ENCODE data around the gene B3GNT8. TPM values are rescaled to one million over a fixed set of nuclear protein-coding genes. Genes with fewer than 3 reads are reported as not detected.

Gene B3GNT8
- total and polyA plus RNA-seq, 2 of the 8 experiments (the other 6 are each of a cell fraction or from before 2014, with no cell fraction given), result 0.67 to 0.86 TPM

DNA sequence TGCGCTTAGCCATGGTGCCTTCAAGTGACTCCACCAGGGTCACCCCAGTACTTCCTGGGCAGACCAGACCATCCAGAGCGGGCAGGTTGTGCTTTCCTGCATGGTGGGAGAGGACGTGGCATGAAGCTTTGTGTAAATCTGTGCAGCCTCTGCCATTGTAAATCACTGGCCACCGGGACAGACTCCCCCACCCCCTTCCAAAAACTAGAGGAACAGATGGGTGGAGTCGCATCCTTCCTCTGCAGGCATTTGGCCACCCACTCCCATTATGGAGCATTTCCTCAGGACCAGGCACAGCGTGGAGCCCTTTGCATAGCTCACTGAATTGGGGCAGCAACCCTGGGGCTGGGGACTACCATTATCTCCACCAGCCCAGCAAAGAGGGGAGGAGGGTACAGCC, 21.4 kb downstream of the B3GNT8 start:
- no peak overlapping the region for H3K4ac ChIP-seq (replicated peaks; ENCODE audit: insufficient read length, low read depth, low read length)
- no peaks in the 10 kb centered on the region for H3K27me3 ChIP-seq (replicated peaks in 1 of 4; ENCODE audit: control insufficient read depth in 3 of 4, extremely low read depth in 1 of 4, insufficient read depth in 3 of 4, low read length in 3 of 4)
- no peak overlapping the region for H3K4me3 ChIP-seq (ENCODE audit: extremely low read depth in 1 of 4, insufficient read depth in 2 of 4, low read depth in 3 of 4, low read length in 4 of 4)
- peaks cover 0 to 6% of the 10 kb centered on the region in 2 experiments for H4K20me1 ChIP-seq (replicated peaks in 1 of 2; ENCODE audit: control insufficient read depth in 1 of 2, insufficient read depth in 2 of 2, low read length in 2 of 2)
- H3K4me1 ChIP-seq (replicated peaks in 1 of 4; ENCODE audit: control insufficient read depth in 3 of 4, insufficient read depth in 4 of 4, low read length in 3 of 4), result peaks cover 0 to 5% (median 1%) of the 10 kb centered on the region in 4 experiments; a peak in 5 of 7 replicates
- H3K36me3 ChIP-seq (ENCODE audit: control insufficient read depth in 2 of 4, insufficient read depth in 4 of 4, low read length in 3 of 4), result no peaks in the 10 kb centered on the region; a peak in 1 of 8 replicates
- 90% methylated on average over 6 of the region's 6 CpGs; no CpG with 5 or more reads in 1 of the 2 experiments for WGBS, 2 experiments (ENCODE audit: extremely low coverage in 1 of 2, insufficient coverage in 1 of 2, insufficient read length in 1 of 2, insufficient replicate concordance in 2 of 2, low coverage in 1 of 2, low lambda C conversion rate in 2 of 2, missing lambda C conversion rate in 1 of 2)
- TF ChIP-seq POU5F1 (IDR thresholded peaks at IDR 0.05; ENCODE audit: low read depth, low read length) (no peak), ASH2L (IDR thresholded peaks at IDR 0.05; ENCODE audit: low read length) (no peak), CREB1 (IDR thresholded peaks at IDR 0.05) (no peak), BCL11A (IDR thresholded peaks at IDR 0.05; ENCODE audit: low read depth in 2 of 2, low read length in 2 of 2) (no peak), RXRA (IDR thresholded peaks at IDR 0.05; ENCODE audit: insufficient read depth, low read depth, low read length) (no peak), SIN3A (conservative IDR thresholded peaks at IDR 0.05 in 1 of 2, IDR thresholded peaks at IDR 0.05 in 1 of 2; ENCODE audit: low read depth in 1 of 2, low read length in 2 of 2) (no peak), GABPA (IDR thresholded peaks at IDR 0.05; ENCODE audit: borderline replicate concordance, insufficient read depth, low read length) (no peak), SP2 (IDR thresholded peaks at IDR 0.05; ENCODE audit: low read length) (no peak), TEAD4 (IDR thresholded peaks at IDR 0.05; ENCODE audit: low read depth, low read length) (no peak), BACH1 (IDR thresholded peaks at IDR 0.05; ENCODE audit: low read length) (no peak)
- TF ChIP-seq, protein P1, sequence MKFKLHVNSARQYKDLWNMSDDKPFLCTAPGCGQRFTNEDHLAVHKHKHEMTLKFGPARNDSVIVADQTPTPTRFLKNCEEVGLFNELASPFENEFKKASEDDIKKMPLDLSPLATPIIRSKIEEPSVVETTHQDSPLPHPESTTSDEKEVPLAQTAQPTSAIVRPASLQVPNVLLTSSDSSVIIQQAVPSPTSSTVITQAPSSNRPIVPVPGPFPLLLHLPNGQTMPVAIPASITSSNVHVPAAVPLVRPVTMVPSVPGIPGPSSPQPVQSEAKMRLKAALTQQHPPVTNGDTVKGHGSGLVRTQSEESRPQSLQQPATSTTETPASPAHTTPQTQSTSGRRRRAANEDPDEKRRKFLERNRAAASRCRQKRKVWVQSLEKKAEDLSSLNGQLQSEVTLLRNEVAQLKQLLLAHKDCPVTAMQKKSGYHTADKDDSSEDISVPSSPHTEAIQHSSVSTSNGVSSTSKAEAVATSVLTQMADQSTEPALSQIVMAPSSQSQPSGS (IDR thresholded peaks at IDR 0.05; ENCODE audit: low read length), result no peak
- H3K79me1 ChIP-seq (ENCODE audit: low read depth, low read length), result no peaks in the 10 kb centered on the region
- H3K14ac ChIP-seq (ENCODE audit: insufficient read length), result no peak overlapping the region
- no peak overlapping the region for H4K91ac ChIP-seq (replicated peaks; ENCODE audit: insufficient read length, low read length)
- no peak overlapping the region for H2AK5ac ChIP-seq (ENCODE audit: low read depth, low read length)
- ChIA-PET POLR2A (ENCODE audit: partially characterized antibody) (interaction anchor here (0.6 to 3.3 kb wide), 4 partner anchors 21 to 42 kb away, joined by 4 to 8 read pairs (median 7); partner anchors contain the start of gene B3GNT8), CTCF (ENCODE audit: partially characterized antibody) (interaction anchor here (1.1 to 4.9 kb wide), 4 partner anchors 22 to 163 kb away, joined by 3 to 34 read pairs (median 12); partner anchors contain the start of gene B3GNT8)
- no peaks in the 10 kb centered on the region for H3K79me2 ChIP-seq (ENCODE audit: control insufficient read depth in 1 of 2, insufficient read depth in 2 of 2, low read length in 2 of 2)
- FAIRE-seq (no peak), DNase-seq (ENCODE audit: low read depth in 1 of 2, low spot score in 2 of 2) (no peak)
- H3K23ac ChIP-seq (ENCODE audit: insufficient read length), result no peak overlapping the region
- no peak overlapping the region for H2BK5ac ChIP-seq (ENCODE audit: low read depth, low read length)
- H3K27ac ChIP-seq (ENCODE audit: low read depth, low read length), result no peak overlapping the region
- H2BK12ac ChIP-seq (ENCODE audit: low read depth, low read length), result no peak overlapping the region
- no peak overlapping the region for H3K18ac ChIP-seq (ENCODE audit: extremely low read depth, low read length)
- no peak overlapping the region for H2BK120ac ChIP-seq (replicated peaks; ENCODE audit: low read depth, low read length)
- H3K56ac ChIP-seq (replicated peaks; ENCODE audit: insufficient read length, low read depth, low read length), result no peak overlapping the region
- H4K5ac ChIP-seq (ENCODE audit: insufficient read length, low read depth, low read length), result no peak overlapping the region
- no peaks in the 10 kb centered on the region for H3K9me3 ChIP-seq (ENCODE audit: insufficient read depth in 2 of 2, low read depth in 1 of 2, low read length in 1 of 2)
- H3K9ac ChIP-seq (replicated peaks in 1 of 4; ENCODE audit: extremely low read depth in 1 of 4, low read depth in 3 of 4, low read length in 3 of 4), result no peak overlapping the region
- H2BK20ac ChIP-seq (ENCODE audit: low read length), result no peak overlapping the region
- no peak overlapping the region for H4K8ac ChIP-seq (ENCODE audit: extremely low read depth, insufficient read depth, low read length)
- H2AFZ ChIP-seq (ENCODE audit: low read length), result no peak overlapping the region
- H3K23me2 ChIP-seq (ENCODE audit: low read depth, low read length), result no peaks in the 10 kb centered on the region
- no peak overlapping the region for H2BK15ac ChIP-seq (ENCODE audit: low read length)
- no peak overlapping the region for H3K4me2 ChIP-seq (ENCODE audit: insufficient read depth in 1 of 2, low read depth in 2 of 2, low read length in 2 of 2)

Measured in H1 (cell line).